NCI-H1092 (cell line): ENCODE results near the gene IPMK.
"Not testable (repeated sequence)": the region's sequence is repeated elsewhere in the genome, so short reads cannot be mapped to it uniquely, and the experiment has no call there.

Experiments
- DNase-seq: peaks from one replicate; lab custom pipeline; 2025; lab: John Stamatoyannopoulos, UW

Gene IPMK

DNA sequence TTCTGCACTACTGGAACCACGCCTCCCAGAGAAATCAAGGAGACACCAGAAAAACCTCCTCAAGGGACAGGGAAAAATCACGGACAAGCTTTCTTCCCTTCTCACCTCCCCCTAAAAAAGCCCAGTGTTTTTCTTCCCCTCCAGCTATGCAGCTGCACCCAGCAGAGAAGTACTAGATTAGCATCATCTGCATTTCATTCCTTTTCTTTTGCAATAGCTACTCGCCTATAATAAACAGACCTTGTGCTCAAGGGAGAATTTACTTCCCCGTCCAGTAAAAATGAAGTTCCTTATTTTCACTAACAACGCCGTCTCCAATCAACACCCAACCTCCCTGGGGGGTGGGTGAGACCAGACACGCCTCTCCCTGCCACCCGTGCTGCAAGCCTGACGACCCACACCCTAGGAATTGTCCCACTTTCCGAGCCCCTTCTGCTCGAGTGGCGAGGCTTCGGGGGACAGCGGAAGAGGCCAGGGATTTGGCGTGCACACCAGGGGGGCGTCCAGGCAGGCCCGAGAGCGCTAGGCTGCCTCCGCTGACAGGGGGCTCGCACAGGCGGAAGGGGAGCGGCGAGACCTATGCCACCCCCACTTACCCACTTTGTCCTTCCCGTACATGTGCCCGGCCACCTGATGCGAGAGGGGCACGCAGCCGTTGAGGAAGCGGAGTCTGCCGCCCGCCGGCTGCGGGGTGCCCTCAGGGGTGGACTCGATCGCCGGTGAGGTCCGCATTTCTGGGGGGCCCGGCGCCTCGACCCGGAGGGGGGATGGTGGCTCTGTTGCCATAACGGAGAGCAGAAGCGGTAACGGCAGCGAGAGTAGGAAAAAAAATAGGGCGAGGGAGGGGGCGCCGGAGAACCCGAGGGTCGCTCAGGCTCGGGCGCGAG lies 625 bp downstream of the IPMK start:
- DNase-seq = no peak

DNA sequence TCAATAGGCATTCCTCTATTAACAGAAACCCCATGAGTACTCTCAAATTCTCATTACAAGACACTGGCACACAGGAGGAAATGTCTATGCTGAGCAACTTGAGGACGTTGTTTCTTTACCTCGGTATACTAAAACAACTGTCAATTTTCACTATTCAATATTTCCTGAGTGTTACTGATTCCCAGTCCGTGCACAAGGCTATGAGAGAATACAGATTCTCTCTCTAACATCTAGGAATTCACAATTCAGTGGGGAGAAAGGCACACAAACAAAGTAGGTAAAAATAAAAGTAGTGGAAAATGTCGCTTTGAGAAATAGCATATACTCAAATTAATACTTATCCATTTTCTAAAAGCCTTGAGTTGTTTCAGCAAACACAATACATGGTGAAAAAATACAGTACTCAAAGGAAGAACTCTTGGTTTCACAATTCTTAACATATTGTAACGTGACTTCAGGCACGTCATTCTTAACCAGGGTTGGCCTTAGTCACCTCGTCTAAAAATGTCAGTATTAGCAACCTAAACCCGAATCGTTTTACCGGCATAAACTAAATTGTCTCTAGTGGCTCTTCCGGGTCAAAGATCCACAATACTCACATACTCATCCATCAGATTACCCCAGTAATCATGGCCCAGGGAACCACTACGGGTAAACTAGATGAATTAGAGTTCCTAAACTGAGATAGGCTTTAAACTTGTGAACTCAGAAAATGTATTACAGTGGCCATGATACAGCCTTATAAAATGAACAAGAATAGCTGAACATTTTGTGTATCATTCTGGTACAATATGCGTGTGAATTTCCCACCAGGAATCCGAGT lies 1.5 kb downstream of the IPMK start:
- no peak for DNase-seq

DNA sequence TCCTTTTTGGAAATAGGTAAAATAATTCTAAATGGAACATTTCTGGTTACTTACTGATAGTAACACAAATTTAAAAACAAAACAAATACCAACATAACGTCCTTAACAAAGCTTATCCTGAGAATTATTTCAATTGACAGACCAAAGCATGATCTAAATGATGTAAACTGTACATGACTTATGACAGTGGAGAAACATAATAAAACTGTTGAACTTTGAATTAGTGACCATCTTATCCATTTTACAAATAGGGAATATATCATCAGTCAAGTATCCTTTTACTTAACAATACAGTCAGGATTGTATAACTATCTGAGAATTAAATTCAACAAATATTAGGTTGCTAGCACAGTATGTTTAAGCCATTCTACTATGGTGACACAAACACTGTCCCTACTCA lies 2.4 kb downstream of the IPMK start:
- DNase-seq = no peak

DNA sequence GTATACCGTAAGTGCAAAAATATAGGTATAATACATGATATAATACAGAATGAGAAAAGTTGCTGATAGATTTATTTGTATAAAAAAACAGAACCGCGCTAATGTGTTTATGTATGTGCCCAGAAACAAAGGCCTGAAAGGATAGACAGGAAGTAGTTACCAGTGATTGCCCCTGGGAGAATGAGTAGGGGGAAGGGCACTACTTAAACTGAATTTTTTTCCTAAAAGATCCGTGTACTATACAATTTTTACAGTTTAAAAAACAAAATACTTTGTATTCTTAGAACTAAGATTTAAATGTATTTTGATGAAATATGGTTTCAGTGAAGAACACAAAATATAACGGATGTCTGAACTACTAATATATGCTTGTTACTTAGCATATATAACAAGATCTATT lies 2.9 kb downstream of the IPMK start:
- DNase-seq = no peak

DNA sequence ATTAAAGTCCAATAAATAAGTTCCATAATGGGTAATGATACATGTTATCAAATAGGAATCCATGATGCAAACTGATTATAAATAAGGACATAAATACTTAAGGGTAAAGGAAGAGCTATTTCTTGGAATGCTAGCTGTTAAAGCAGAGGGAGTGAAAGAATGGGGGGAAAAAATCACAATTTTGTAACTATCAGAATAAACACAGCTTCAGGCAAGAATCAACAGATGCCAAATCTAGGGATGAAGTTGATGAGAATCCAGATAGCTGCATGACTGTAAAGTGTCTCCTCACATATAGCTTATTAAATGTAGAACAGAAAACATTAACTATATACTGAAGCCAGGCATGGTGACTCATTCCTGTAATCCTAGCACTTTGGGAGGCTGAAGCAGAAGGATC lies 4.9 kb downstream of the IPMK start:
- DNase-seq = no peak

DNA sequence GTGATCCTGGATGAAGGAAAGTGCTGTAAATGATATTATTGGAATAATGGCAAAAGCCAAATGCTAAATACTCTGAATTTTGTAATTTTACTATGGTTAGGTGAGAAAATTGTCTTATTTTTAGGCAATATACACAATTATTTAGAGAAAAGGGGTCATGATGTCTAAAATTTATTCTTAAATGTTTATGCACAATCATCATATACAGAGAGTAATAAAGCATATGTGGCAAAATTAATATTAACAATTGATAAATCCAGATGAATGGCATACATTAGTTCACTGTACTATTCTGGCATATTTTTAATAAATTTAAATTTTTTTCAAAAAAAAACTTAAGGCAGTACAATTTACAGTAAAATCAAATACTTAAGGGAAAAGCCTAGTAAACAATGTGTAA lies 7.4 kb downstream of the IPMK start:
- no peak for DNase-seq

DNA sequence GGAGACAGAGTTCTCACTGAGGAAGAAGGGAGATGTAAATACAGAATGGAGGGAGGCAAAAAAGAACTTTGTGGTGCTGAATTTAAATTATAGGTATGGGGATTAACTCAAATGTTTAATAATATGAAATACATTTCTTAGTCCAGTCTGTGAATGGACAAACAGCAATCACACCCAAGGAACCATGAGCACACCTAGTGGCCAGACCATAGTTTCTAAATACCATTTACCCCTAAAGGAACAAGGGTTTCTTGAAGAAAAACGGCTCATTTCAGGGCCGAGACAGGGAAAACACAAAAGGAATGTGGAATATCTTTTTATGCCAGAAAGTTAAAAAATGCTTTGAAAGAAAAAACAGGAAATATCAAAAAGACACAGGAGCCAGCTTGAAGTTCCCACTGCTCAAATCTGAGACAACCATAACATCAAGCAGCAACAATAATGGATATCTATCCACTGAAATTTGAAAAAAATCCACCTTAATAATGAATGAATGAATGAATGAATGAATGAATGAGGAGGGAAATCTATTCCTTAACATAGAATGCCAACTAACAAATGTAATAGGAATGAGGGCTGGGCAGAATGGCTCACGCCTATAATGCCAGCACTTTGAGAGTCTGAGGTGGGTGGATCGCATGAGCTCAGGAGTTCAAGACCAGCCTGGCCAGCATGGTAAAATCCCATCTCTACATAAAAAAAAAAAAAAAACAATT lies 8.6 kb downstream of the IPMK start:
- DNase-seq = no peak

DNA sequence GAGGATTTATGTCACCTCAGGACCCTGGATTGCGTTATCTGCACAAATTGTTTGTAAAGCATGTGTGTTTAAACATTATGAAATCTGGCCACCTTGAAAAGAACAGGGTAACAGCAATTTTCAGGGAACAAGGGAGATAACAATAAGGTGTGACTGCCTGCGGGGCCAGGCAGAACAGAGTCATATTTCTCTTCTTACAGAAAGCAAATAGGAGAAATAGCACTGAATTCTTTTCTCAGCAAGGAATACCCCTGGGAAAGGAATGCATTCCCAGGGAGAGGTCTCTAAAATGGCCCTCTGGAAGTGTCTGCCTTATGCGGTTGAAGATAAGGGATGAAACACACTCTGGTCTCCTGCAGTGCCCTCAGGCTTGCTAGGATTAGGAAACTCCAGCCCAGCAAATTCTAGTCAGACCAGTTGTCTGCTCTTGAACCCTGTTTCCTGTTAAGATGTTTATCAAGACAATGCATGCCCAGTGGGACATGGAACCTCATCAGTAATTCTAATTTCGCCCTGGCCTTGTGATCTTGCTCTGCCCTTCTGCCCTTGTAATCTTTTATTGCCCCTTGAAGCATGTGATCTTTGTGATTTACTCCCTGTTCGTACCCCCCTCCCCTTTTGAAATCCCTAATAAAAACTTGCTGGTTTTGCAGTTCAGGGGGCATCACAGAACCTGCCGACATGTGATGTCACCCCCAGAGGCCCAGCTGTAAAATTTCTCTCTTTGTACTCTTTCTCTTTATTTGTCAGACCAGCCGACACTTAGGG lies 11.5 kb downstream of the IPMK start:
- DNase-seq = not testable (repeated sequence)

DNA sequence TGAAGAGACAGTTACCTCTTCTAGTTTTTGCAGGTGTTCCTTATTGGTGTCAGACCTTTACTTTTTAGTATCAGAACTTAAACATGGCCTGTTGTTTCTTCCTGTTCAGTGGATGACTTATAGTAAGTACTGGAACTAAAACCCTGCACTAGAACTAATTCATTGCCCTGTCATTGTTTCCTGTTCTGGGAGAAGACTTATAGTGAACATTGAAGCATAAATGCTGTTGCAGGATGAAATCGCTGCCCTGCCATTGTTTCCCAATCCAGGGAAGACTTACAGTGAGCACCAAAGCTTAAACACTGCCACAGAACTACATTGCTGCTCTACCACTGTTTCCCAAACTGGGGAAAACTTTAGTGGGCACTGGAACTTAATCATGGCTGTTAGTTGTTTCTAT lies 13.1 kb downstream of the IPMK start:
- no peak for DNase-seq

DNA sequence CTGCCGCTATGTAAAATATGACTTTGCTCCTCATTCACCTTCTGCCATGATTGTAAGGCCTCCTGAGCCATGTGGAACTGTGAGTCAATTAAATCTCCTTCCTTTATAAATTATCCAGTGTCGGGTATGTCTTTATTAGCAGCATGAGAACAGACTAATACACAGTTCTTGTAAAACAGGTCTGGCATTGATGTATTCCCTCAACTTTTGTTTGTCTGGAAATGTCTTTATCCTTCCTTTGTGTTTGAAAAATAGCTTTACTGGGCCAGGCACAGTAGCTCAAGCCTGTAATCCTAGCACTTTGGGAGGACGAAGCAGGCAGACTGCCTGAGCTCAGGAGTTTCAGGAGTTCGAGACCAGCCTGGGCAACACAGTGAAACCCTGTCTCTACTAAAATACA lies 14.5 kb downstream of the IPMK start:
- DNase-seq = no peak

DNA sequence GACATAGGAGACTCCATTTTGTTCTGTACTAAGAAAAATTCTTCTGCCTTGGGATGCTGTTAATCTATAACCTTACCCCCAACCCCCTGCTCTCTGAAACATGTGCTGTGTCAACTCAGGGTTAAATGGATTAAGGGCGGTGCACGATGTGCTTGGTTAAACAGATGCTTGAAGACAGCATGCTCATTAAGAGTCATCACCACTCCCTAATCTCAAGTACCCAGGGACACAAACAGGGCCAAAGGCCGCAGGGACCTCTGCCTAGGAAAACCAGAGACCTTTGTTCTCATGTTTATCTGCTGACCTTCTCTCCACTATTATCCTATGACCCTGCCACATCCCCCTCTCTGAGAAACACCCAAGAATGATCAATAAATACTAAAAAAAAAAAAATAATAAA lies 23.0 kb downstream of the IPMK start:
- DNase-seq = not testable (repeated sequence)

DNA sequence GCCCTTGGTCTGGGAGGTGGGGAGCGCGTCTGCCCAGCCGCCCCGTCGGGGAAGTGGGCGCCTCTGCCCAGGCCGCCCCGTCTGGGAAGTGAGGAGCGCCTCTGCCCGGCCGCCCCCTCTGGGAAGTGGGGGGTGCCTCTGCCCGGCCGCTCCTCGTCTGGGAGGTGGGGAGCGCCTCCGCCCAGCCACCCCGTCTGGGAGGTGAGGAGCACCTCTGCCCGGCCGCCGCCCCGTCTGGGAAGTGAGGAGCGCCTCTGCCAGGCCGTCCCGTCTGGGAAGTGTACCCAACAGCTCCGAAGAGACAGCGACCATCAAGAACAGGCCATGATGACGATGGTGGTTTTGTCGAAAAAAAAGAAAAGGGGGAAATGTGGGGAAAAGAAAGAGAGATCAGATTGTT lies 23.5 kb downstream of the IPMK start:
- DNase-seq = not testable (repeated sequence)

DNA sequence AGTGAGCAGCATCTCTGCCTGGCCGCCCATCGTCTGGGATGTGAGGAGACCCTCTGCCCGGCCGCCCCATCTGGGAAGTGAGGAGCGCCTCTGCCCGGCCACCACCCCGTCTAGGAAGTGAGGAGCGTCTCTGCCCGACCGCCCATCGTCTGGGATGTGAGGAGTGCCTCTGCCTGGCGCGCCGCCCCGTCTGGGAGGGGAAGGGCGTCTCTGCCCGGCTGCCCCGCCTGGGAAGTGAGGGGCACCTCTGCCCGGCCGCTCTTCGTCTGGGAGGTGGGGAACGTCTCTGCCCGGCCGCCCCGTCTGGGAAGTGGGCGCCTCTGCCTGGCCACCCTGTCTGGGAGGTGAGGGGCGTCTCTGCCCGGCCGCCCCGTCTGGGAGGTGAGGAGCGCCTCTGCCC lies 23.9 kb downstream of the IPMK start:
- not testable (repeated sequence) for DNase-seq

DNA sequence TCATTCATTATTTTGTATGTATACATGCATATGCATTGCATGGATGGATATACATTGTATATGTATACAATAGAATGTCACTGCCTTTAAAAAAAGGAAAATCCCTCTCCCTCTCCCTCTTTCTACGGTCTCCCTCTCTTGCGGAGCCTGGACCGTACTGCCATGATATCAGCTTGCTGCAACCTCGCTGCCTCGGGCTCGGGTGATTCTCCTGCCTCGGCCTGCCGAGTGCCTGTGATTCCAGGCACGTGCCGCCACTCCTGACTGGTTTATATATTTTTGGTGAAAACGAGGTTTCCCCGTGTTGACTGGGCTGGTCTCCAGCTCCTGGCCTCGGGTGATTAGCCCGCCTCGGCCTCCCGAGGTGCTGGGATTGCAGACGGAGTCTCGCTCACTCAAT lies 24.4 kb downstream of the IPMK start:
- no peak for DNase-seq

DNA sequence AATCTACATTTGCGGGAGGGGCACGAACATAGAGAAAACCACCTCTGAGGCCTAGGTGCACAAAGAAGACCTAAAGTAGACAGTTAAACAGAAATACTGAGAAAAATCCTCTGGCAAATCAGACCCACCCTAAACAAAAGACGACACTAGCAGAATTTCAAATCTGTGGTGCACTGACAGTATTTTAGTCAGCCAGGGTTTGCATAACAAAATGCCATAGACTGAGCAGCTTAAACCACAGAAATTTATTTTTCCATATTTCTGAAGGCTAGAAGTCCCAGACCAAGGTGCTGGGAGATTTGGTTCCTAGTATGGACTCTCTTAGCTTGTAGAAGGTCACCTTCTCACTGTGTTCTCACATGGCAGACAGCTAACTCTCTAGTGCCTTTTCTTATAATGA lies 26.3 kb downstream of the IPMK start:
- DNase-seq = no peak

DNA sequence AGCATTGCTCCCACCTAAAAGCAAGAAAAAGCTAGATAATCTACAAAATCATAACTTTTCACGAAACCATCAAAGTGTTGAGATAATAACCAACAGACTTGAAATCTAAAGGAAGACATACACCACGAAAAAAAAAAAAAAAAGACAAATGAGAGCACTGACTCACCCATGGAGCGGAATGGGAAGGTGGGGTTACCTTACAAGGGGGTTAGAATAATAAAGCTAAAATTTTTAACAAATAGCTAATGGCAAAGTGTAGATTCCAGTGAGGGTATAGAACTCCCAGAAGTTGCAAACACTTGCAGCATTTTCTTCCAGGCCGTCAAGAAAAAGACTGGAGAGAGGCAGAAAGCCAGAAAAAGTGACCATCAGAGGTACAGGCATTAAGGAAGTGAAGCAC lies 27.2 kb downstream of the IPMK start:
- no peak for DNase-seq

DNA sequence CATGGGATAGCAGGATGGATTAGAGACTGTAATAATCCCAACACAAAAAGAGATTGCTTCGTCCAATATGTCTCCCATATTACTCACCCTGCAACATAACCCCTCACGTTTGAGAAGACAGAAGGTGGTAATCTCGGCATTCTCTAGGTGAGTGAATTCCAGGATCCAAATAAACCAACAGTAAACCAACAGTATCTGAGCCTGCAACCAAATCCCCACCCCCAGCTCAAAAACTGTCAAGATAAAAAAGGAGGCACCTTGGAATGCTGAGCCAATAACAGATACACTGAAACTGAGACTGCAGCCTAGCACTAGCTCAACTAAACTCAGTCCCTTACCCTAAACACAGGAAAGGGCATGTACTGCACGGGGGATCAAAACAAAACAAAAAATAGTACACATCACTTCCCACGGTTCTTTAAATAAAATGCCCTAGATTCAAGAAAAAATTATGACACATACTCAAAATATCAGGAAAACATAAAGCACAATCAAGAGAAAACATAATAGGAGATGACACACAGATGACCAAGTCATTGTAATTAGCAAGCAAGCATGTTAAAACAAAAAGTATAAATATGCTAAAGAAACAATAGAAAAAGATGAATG lies 28.0 kb downstream of the IPMK start:
- DNase-seq = no peak

DNA sequence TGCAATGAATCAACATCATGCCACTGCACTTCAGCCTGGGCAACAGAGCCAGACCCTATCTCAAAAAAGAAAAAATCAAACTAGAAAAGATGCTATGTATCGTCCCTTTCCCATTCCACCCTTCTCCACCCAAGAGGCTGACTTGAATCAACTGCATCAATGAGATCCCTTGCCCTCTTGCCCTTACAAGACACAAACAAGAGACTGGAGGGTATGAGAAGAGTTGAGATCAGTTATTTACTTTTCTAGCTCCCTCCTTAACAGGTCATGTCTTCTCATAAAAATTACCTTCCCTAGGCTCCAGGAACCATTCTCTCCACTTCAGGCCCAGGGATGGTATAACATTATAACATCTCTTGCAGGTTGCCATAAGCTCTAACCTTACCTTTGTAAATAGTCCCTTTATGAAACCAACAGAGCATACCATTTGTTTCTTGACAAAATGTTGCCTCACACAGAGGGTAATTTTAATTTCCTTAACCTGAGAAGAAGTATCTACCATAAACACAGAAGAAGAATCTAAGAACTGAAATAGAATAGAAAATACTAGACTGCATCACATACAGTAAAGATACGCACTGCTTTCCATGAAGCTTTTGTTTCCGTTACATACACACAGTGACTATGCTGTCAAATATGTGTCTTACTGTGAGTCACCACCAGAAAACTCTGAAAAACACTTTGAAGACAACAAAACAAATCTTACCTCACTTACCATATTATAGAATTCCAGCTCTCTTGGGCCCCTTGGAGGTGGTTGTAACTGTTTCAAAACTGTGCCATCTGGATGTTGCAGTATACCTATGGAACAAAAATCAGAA lies 30.5 kb downstream of the IPMK start:
- DNase-seq = no peak

DNA sequence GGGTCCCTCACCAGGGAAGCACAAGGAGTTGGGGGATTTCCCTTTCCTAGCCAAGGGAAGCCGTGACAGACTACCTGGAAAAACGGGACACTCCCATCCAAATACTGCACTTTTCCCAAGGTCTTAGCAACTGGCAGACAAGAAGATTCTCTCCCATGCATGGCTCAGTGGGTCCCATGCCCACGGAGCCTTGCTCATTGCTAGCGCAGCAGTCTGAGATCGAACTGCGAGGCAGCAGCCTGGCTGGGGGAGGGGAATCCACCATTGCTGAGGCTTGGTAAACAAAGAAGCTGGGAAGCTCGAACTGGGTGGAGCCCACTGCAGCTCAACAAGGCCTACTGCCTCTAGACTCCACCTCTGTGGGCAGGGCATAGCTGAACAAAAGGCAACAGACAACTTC lies 37.8 kb downstream of the IPMK start:
- not testable (repeated sequence) for DNase-seq

DNA sequence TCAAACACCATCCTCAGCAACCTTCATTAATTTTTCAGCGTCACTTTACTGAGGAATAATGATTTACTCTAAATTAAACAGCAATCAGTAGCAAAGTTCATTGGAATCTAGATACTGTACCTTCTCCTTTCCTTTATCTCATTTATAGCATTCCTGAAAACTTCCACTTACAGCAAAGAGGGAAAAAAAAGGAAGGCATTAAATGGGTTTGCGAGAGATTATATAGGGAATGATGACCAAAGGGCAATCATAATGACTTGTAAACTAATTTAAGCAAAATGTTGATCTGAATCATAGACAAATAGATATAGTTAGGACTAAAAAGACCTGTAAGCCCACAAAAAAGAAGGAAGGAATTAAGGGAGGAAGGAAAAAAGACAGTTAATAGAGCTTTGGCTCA lies 42.0 kb downstream of the IPMK start:
- no peak for DNase-seq
